ENCODE measurements around the gene ORAI2. TPM values are rescaled to one million over a fixed set of nuclear protein-coding genes. Genes with fewer than 3 reads are reported as not detected.

ORAI2 gene
- total RNA-seq, 2 experiments from 2014 or later, result 149 to 230 TPM

GRCh38 chr7:102432442-102433218 is 745 bp upstream of the ORAI2 start:
- Histone ChIP-seq H2AFZ (ENCODE audit: low read length) (no peak overlapping the region; the same call in 1 of the 2 replicates), H3K4me2 (ENCODE audit: low read length) (peak overlapping the region; percentile 75), H3K79me2 (ENCODE audit: insufficient read depth, low read depth, low read length) (peaks cover 51% of the 10 kb centered on the region), H3K4me3 (ENCODE audit: low read depth, low read length, poor library complexity, severe bottlenecking) (peak overlapping the region; percentile 80), H3K4me1 (ENCODE audit: insufficient read depth, low read length, poor library complexity, severe bottlenecking) (peaks cover 73% of the 10 kb centered on the region), H3K9me2 (ENCODE audit: insufficient read depth, low read length) (no peaks in the 10 kb centered on the region), H3K27ac (ENCODE audit: low read depth, low read length, poor library complexity, severe bottlenecking) (peak overlapping the region; percentile 94), H3K9me3 (ENCODE audit: low read length) (no peaks in the 10 kb centered on the region), H4K20me1 (ENCODE audit: insufficient read depth, low read length) (no peaks in the 10 kb centered on the region), H3K36me3 (ENCODE audit: insufficient read depth, low read length) (peaks cover 44% of the 10 kb centered on the region)
- no peak for TF ChIP-seq CTCF (conservative IDR thresholded peaks at IDR 0.05; ENCODE audit: low read length)
- TF ChIP-seq EZH2phosphoT487 (IDR thresholded peaks at IDR 0.05; ENCODE audit: borderline replicate concordance, low read depth, low read length), result no peak
- ChIA-PET CTCF (ENCODE audit: unreplicated experiment) (interaction anchor here (0.5 to 1.2 kb wide), 2 partner anchors 9 to 12 kb away, joined by 3 to 4 read pairs; no protein-coding TSS in a partner anchor), POLR2A (interaction anchor here (0.7 to 6.2 kb wide), 3 partner anchors 11 to 33 kb away, joined by 5 to 66 read pairs (median 6); no protein-coding TSS in a partner anchor)
- peak; percentile 59 for DNase-seq (ENCODE audit: low spot score)
- intact Hi-C loops (cut with micrococcal nuclease; ENCODE audit: unreplicated experiment), result loop anchor here (1.0 to 5.0 kb wide), 2 partner anchors 9 to 575 kb away; no protein-coding TSS in a partner anchor
- BruUV-seq (replicated peaks), result no TSS peak

GRCh38 chr7:102434039-102434486 is 688 bp downstream of the ORAI2 start:
- intact Hi-C loops (cut with micrococcal nuclease; ENCODE audit: unreplicated experiment), result loop anchor here (2.0 to 5.0 kb wide), 2 partner anchors 37 to 577 kb away; partner anchors contain the start of gene PRKRIP1
- POLR2A ChIA-PET, result interaction anchor here (0.7 to 6.2 kb wide), 5 partner anchors 8 to 18 kb away, joined by 3 to 66 read pairs (median 5); no protein-coding TSS in a partner anchor
- H3K4me1 ChIP-seq (ENCODE audit: insufficient read depth, low read length, poor library complexity, severe bottlenecking), result peaks cover 69% of the 10 kb centered on the region
- H3K27ac ChIP-seq (ENCODE audit: low read depth, low read length, poor library complexity, severe bottlenecking), result peak overlapping the region; percentile 94
- H2AFZ ChIP-seq (ENCODE audit: low read length), result no peak overlapping the region
- H3K9me3 ChIP-seq (ENCODE audit: low read length), result no peaks in the 10 kb centered on the region
- peaks cover 56% of the 10 kb centered on the region for H3K79me2 ChIP-seq (ENCODE audit: insufficient read depth, low read depth, low read length)
- peak; percentile 70 for DNase-seq (ENCODE audit: low spot score)
- TSS peak; percentile 59 for BruUV-seq (replicated peaks)
- no peaks in the 10 kb centered on the region for H3K9me2 ChIP-seq (ENCODE audit: insufficient read depth, low read length)
- H4K20me1 ChIP-seq (ENCODE audit: insufficient read depth, low read length), result no peaks in the 10 kb centered on the region
- H3K4me3 ChIP-seq (ENCODE audit: low read depth, low read length, poor library complexity, severe bottlenecking), result peak overlapping the region; percentile 80
- CTCF ChIA-PET (ENCODE audit: unreplicated experiment), result interaction anchor here (0.9 to 1.6 kb wide), 3 partner anchors 16 to 21 kb away, joined by 3 to 6 read pairs (median 3); no protein-coding TSS in a partner anchor
- TF ChIP-seq EZH2phosphoT487 (IDR thresholded peaks at IDR 0.05; ENCODE audit: borderline replicate concordance, low read depth, low read length) (no peak), CTCF (conservative IDR thresholded peaks at IDR 0.05; ENCODE audit: low read length) (no peak; the same call in 1 of the 2 replicates)
- peaks cover 47% of the 10 kb centered on the region for H3K36me3 ChIP-seq (ENCODE audit: insufficient read depth, low read length)
- H3K4me2 ChIP-seq (ENCODE audit: low read length), result peak overlapping the region; percentile 99

All from OCI-LY7 (cell line).